Caco-2 (cell line): ENCODE measurements around the gene ENPP3. TPM values are rescaled to one million over a fixed set of nuclear protein-coding genes. Genes with fewer than 3 reads are reported as not detected.

ENCODE experiments used
- BruUV-seq: library from RNA; stranded (reverse); fragments of 400-500 nt; replicated peaks from 2 replicates; lab custom pipeline; 2021; lab: Mats Ljungman, UMichigan
- CTCF ChIA-PET: fragments of 300-600 bp; sonication (Branson Sonifier 250); formaldehyde crosslinking; loops from one replicate; lab custom pipeline; 2022; ENCODE audit warnings: antibody characterized with exemption; lab: Charles Lee
- POLR2A ChIA-PET: fragments of 300-600 bp; sonication (Branson Sonifier 250); formaldehyde crosslinking; loops from one replicate; lab custom pipeline; 2022; ENCODE audit warnings: antibody characterized with exemption; lab: Charles Lee
- DNase-seq, 2 experiments: peaks; one replicate each; pipeline versions ENCODE4 v3.0.0 to v3.0.0-alpha.2; 2020 to 2022
- H3K27me3 ChIP-seq: replicated peaks from 2 replicates; pipeline ENCODE4 v1.6.0; 2011; ENCODE audit warnings: low read length; ENCODE audit not compliant: control insufficient read depth, insufficient read depth
- H3K36me3 ChIP-seq: 2 replicates; pipeline ENCODE4 v1.5.1; 2011; ENCODE audit warnings: low read length; ENCODE audit not compliant: control insufficient read depth, insufficient read depth
- H3K4me1 ChIP-seq: fragments of 250-450 bp; sonication (Bioruptor Pico); 2 replicates; pipeline ENCODE4 v1.5.1; 2020; ENCODE audit warnings: mild to moderate bottlenecking
- H3K4me3 ChIP-seq: 2 replicates; pipeline ENCODE4 v1.5.1; 2011; ENCODE audit warnings: low read depth, mild to moderate bottlenecking, control low read depth, low read length
- H3K9me3 ChIP-seq: fragments of 250-450 bp; sonication (Bioruptor Pico); 2 replicates; pipeline ENCODE4 v1.5.1; 2020; ENCODE audit warnings: mild to moderate bottlenecking, moderate library complexity
- H3K27ac Mint-ChIP-seq: one replicate; pipeline ENCODE4 v1.8.0; 2022; ENCODE audit warnings: mixed read lengths; ENCODE audit not compliant: unreplicated experiment
- H3K27me3 Mint-ChIP-seq: one replicate; pipeline ENCODE4 v1.8.0; 2022; ENCODE audit warnings: mixed read lengths; ENCODE audit not compliant: insufficient read depth, unreplicated experiment
- H3K36me3 Mint-ChIP-seq: one replicate; pipeline ENCODE4 v1.8.0; 2022; ENCODE audit warnings: mild to moderate bottlenecking, mixed read lengths; ENCODE audit not compliant: insufficient read depth, unreplicated experiment
- H3K4me1 Mint-ChIP-seq: one replicate; pipeline ENCODE4 v1.8.0; 2022; ENCODE audit warnings: low read depth, mixed read lengths; ENCODE audit not compliant: unreplicated experiment
- H3K4me3 Mint-ChIP-seq: one replicate; pipeline ENCODE4 v1.8.0; 2022; ENCODE audit warnings: mild to moderate bottlenecking, moderate library complexity, mixed read lengths; ENCODE audit not compliant: unreplicated experiment
- H3K9me3 Mint-ChIP-seq: one replicate; pipeline ENCODE4 v1.8.0; 2022; ENCODE audit warnings: mixed read lengths; ENCODE audit not compliant: unreplicated experiment
- intact Hi-C: fragments of 100-400 bp; cut with micrococcal nuclease; formaldehyde crosslinking; loops from one replicate; pipeline ENCODE4 v1.10.0; 2022; ENCODE audit not compliant: unreplicated experiment
- total RNA-seq: library from RNA; stranded (reverse); gene quantifications from 2 replicates; pipeline ENCODE4 v1.2.3, GENCODE V29; 2022
- TF ChIP-seq, protein P1 (sequence below), 2 experiments: fragments of 200-600 bp in 1 of 2; IDR thresholded peaks; 1 replicate in 1 of 2; 2 replicates in 1 of 2; pipeline versions ENCODE4 v1.5.1 to v1.8.0; 2011 to 2022; ENCODE audit warnings: antibody characterized with exemption in 1 of 2, control low read depth in 1 of 2, inconsistent platforms in 1 of 2, low read depth in 1 of 2, low read length in 1 of 2, mild to moderate bottlenecking in 1 of 2, moderate library complexity in 1 of 2; ENCODE audit not compliant: insufficient read depth in 1 of 2, severe bottlenecking in 1 of 2, unreplicated experiment in 1 of 2

The ENPP3 gene
- total RNA-seq, 1 experiment from 2014 or later, result not detected

GRCh38 chr6:131683479-131683878 is 46.4 kb downstream of the ENPP3 start:
- Mint-ChIP-seq H3K36me3 (no peaks in the 10 kb centered on the region), H3K9me3 (no peaks in the 10 kb centered on the region), H3K27me3 (peaks cover 2% of the 10 kb centered on the region), H3K27ac (no peak overlapping the region), H3K4me3 (no peak overlapping the region), H3K4me1 (peaks cover 11% of the 10 kb centered on the region)
- BruUV-seq, result no TSS peak
- intact Hi-C loops, result no loop called here
- Histone ChIP-seq H3K4me3 (no peak overlapping the region), H3K9me3 (no peaks in the 10 kb centered on the region), H3K4me1 (peaks cover 7% of the 10 kb centered on the region; the same call in 1 of the 2 replicates), H3K27me3 (no peaks in the 10 kb centered on the region), H3K36me3 (no peaks in the 10 kb centered on the region)
- TF ChIP-seq, protein P1, sequence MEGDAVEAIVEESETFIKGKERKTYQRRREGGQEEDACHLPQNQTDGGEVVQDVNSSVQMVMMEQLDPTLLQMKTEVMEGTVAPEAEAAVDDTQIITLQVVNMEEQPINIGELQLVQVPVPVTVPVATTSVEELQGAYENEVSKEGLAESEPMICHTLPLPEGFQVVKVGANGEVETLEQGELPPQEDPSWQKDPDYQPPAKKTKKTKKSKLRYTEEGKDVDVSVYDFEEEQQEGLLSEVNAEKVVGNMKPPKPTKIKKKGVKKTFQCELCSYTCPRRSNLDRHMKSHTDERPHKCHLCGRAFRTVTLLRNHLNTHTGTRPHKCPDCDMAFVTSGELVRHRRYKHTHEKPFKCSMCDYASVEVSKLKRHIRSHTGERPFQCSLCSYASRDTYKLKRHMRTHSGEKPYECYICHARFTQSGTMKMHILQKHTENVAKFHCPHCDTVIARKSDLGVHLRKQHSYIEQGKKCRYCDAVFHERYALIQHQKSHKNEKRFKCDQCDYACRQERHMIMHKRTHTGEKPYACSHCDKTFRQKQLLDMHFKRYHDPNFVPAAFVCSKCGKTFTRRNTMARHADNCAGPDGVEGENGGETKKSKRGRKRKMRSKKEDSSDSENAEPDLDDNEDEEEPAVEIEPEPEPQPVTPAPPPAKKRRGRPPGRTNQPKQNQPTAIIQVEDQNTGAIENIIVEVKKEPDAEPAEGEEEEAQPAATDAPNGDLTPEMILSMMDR (IDR thresholded peaks at IDR 0.05; ENCODE audit: insufficient read depth in 1 of 2, low read depth in 1 of 2, low read length in 1 of 2, severe bottlenecking in 1 of 2, unreplicated experiment in 1 of 2), result no peak
- no peak for DNase-seq
- ChIA-PET POLR2A (no interaction called here), CTCF (no interaction called here)

DNA sequence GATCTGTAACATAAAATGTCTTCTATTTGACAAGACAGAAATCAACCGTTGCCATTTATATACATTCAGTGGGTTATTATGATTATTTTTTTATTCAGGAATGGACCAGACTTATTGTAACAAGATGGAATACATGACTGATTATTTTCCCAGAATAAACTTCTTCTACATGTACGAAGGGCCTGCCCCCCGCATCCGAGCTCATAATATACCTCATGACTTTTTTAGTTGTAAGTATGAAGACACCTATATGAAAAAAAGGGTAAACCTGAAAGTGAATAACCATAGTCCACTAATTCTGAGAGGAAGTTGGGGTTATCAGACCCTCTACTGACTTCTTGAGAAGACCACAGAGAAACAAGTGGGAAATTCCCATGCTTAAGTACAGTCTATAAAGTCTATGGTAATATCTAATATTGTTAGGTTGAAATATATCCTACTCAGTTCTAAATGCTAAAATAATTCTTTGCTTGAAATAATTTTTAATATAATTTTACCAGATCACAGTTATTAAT is 48.2 kb downstream of the ENPP3 start:
- Histone ChIP-seq H3K4me3 (no peak overlapping the region), H3K27me3 (no peaks in the 10 kb centered on the region; the same call in 1 of the 2 replicates), H3K36me3 (no peaks in the 10 kb centered on the region), H3K9me3 (no peaks in the 10 kb centered on the region), H3K4me1 (no peaks in the 10 kb centered on the region)
- Mint-ChIP-seq H3K9me3 (no peaks in the 10 kb centered on the region), H3K27ac (no peak overlapping the region), H3K36me3 (no peaks in the 10 kb centered on the region), H3K27me3 (peaks cover 4% of the 10 kb centered on the region), H3K4me1 (peaks cover 3% of the 10 kb centered on the region), H3K4me3 (no peak overlapping the region)
- POLR2A ChIA-PET, result no interaction called here
- TF ChIP-seq, protein P1 (IDR thresholded peaks at IDR 0.05; ENCODE audit: insufficient read depth in 1 of 2, low read depth in 1 of 2, low read length in 1 of 2, severe bottlenecking in 1 of 2, unreplicated experiment in 1 of 2), result no peak
- intact Hi-C loops, result no loop called here
- no peak for DNase-seq
- no TSS peak for BruUV-seq
- CTCF ChIA-PET, result no interaction called here

GRCh38 chr6:131687022-131687421 is 49.9 kb downstream of the ENPP3 start:
- TF ChIP-seq, protein P1 (IDR thresholded peaks at IDR 0.05; ENCODE audit: insufficient read depth in 1 of 2, low read depth in 1 of 2, low read length in 1 of 2, severe bottlenecking in 1 of 2, unreplicated experiment in 1 of 2), result no peak
- Mint-ChIP-seq H3K9me3 (no peaks in the 10 kb centered on the region), H3K4me3 (no peak overlapping the region), H3K27ac (no peak overlapping the region), H3K27me3 (peaks cover 4% of the 10 kb centered on the region), H3K36me3 (no peaks in the 10 kb centered on the region), H3K4me1 (no peaks in the 10 kb centered on the region)
- H3K9me3 ChIP-seq, result no peaks in the 10 kb centered on the region
- H3K27me3 ChIP-seq, result no peaks in the 10 kb centered on the region; the same call in 1 of the 2 replicates
- POLR2A ChIA-PET, result no interaction called here
- no peak for DNase-seq
- CTCF ChIA-PET, result no interaction called here
- intact Hi-C loops, result no loop called here
- H3K4me1 ChIP-seq, result no peaks in the 10 kb centered on the region
- BruUV-seq, result no TSS peak
- no peak overlapping the region for H3K4me3 ChIP-seq
- no peaks in the 10 kb centered on the region for H3K36me3 ChIP-seq
